Nephron (organoid): ENCODE results near the gene ELMO1.

Source experiments
- H3K27ac Mint-ChIP-seq, 3 experiments: 2 replicates each; pipeline ENCODE4 v1.8.0; 2020; ENCODE audit warnings: mixed read lengths in 3 of 3, mild to moderate bottlenecking in 2 of 3, moderate library complexity in 1 of 3
- H3K27me3 Mint-ChIP-seq: 2 replicates; pipeline ENCODE4 v1.8.0; 2021; ENCODE audit warnings: low read depth, mild to moderate bottlenecking, moderate library complexity, mixed read lengths
- H3K36me3 Mint-ChIP-seq: 2 replicates; pipeline ENCODE4 v1.8.0; 2020; ENCODE audit warnings: low read depth, mixed read lengths
- H3K4me1 Mint-ChIP-seq: 2 replicates; pipeline ENCODE4 v1.8.0; 2020; ENCODE audit warnings: mixed read lengths
- H3K4me3 Mint-ChIP-seq, 3 experiments: 2 replicates each; pipeline ENCODE4 v1.8.0; 2020; ENCODE audit warnings: mild to moderate bottlenecking in 3 of 3, mixed read lengths in 3 of 3, moderate library complexity in 2 of 3
- H3K9me3 Mint-ChIP-seq: 2 replicates; pipeline ENCODE4 v1.8.0; 2020; ENCODE audit warnings: mixed read lengths
- TF ChIP-seq, protein P1 (sequence below), 3 experiments: fragments of 200-600 bp; sonication (generic); IDR thresholded peaks; one replicate each; pipeline ENCODE4 v1.5.0; 2021; ENCODE audit warnings: antibody characterized with exemption in 3 of 3; ENCODE audit not compliant: unreplicated experiment in 3 of 3

ELMO1 gene

DNA sequence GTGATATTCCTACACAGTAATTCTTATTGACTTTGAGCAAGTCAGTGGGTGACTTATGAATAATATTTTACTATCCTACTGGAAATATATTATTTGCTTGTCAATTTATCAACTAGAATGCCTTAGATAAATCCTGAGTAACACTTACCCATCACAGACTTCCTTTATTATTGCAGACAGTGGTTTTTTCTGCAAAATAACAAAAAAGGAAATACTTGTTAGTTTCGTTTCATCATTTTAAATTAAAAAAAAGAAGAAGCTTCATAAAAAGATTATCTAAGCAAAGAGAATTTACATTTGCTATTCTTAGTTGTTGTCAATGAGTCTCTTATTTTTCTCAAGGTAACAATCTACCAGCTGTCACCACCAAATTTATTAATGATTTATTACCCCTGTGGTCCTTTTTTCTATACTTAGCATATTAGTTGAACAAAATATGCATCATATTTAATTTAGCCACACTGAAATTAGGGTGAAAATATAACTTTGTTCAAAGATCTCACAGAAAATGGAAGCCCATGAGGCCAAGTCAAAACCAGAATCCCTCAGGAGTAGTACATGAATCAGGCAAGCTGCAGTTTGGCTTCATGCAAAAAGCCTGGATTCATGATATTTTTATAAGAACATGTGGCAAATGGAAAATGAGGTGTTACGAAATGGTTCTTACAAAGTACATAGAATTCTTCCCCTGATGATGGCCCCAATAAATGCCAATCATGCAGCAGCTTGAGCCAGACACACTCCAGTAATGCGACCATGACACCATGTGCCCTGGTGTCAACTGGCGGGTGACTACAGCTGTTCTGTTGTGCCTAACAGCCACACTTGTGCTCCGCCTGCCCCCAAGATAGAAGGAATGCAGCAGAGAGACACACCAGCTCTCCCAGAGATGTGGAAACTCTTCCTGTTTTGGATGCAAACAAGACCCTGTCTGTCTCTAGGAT lies 132.6 kb downstream of the ELMO1 start:
- TF ChIP-seq, protein P1, sequence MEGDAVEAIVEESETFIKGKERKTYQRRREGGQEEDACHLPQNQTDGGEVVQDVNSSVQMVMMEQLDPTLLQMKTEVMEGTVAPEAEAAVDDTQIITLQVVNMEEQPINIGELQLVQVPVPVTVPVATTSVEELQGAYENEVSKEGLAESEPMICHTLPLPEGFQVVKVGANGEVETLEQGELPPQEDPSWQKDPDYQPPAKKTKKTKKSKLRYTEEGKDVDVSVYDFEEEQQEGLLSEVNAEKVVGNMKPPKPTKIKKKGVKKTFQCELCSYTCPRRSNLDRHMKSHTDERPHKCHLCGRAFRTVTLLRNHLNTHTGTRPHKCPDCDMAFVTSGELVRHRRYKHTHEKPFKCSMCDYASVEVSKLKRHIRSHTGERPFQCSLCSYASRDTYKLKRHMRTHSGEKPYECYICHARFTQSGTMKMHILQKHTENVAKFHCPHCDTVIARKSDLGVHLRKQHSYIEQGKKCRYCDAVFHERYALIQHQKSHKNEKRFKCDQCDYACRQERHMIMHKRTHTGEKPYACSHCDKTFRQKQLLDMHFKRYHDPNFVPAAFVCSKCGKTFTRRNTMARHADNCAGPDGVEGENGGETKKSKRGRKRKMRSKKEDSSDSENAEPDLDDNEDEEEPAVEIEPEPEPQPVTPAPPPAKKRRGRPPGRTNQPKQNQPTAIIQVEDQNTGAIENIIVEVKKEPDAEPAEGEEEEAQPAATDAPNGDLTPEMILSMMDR (IDR thresholded peaks at IDR 0.05; ENCODE audit: unreplicated experiment in 3 of 3): no peak
- peak overlapping the region in 1 of 3 experiments; percentile 28 for H3K4me3 Mint-ChIP-seq
- no peaks in the 10 kb centered on the region for H3K36me3 Mint-ChIP-seq
- H3K27me3 Mint-ChIP-seq: peaks cover 5% of the 10 kb centered on the region
- H3K9me3 Mint-ChIP-seq: no peaks in the 10 kb centered on the region
- H3K27ac Mint-ChIP-seq: peak overlapping the region; percentile 2 to 68 (median 7)
- peaks cover 42% of the 10 kb centered on the region for H3K4me1 Mint-ChIP-seq

DNA sequence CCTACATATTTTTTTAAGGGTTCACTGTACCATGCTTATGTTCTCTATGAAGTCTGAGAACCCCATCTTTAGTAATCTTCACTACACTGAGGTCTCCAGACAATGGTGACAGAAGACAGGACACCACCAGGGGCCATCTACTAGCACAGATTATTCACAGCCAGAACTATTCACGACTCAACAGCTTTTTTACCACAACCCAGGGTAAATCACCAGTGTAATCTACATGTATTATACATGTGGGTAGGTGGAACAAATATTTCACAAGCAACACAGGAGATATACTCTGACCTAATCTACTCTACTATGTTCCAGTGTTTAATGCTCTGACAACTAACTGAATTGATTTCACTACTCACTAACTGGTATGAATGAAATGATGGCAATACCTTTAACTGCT lies 136.1 kb downstream of the ELMO1 start:
- Mint-ChIP-seq H3K27ac (no peak overlapping the region), H3K4me3 (no peak overlapping the region), H3K4me1 (peaks cover 45% of the 10 kb centered on the region), H3K27me3 (peaks cover 5% of the 10 kb centered on the region), H3K9me3 (peaks cover 2% of the 10 kb centered on the region), H3K36me3 (no peaks in the 10 kb centered on the region)
- TF ChIP-seq, protein P1 (IDR thresholded peaks at IDR 0.05; ENCODE audit: unreplicated experiment in 3 of 3): no peak

DNA sequence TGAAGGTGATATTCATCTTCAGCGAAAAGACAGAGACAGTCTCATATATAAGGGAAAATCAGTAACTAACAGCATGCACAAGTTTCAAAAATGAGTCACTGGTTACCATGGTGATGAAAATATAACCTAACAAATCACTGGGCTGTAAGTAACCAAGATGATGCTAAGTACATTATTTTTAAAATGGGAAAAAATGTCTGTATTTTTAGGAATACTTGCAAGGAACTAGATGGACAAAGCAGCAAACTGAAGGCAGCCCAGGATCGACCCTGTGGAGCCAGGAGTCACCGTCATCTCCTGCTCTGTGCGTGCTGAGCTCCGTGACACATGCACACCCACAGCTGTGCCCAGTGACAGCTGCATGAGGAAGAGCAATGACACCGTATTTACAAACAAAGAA lies 137.3 kb downstream of the ELMO1 start:
- peak overlapping the region; percentile 77 to 91 (median 84) for H3K27ac Mint-ChIP-seq
- peaks cover 2% of the 10 kb centered on the region for H3K9me3 Mint-ChIP-seq
- no peaks in the 10 kb centered on the region for H3K36me3 Mint-ChIP-seq
- H3K4me1 Mint-ChIP-seq: peaks cover 35% of the 10 kb centered on the region
- peak overlapping the region in 1 of 3 experiments; percentile 61 for H3K4me3 Mint-ChIP-seq
- H3K27me3 Mint-ChIP-seq: peaks cover 5% of the 10 kb centered on the region
- TF ChIP-seq, protein P1 (IDR thresholded peaks at IDR 0.05; ENCODE audit: unreplicated experiment in 3 of 3): no peak

DNA sequence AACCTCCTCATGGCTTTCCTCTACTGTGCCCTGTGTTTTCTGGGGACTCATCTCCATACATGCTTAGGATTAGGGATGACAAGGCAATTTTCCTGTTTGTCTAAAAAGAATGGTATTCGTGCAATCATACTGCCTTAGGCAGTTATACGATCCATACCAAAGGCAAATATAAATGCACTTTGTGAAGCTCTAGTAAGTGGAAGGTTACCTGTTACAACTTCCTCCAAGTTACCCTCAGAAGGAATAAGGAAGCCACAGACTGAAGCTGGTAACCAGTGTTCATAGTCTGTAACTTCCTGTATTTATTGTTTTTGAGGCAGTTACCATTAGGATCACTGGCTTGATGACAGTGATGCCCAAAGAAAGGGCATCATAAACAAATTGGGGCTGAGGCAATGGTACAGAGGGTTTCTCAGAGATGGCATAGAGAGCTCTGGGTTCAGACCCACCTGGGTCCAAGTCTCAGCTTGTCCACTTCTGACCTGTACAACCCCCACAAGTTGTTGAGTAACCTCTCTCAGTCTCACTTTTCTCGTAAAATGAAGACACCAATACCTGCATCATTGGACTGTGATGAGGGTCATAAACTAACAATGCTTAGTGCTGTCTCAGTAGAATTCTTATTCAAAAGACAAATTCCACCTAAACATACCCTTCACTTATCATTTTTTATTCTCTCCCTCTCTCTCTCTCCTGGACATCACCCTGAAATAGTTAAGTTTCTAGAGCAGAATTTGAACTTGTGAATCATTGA lies 138.2 kb downstream of the ELMO1 start:
- Mint-ChIP-seq H3K27me3 (peaks cover 5% of the 10 kb centered on the region), H3K27ac (no peak overlapping the region), H3K4me3 (no peak overlapping the region), H3K4me1 (peaks cover 39% of the 10 kb centered on the region), H3K9me3 (peaks cover 2% of the 10 kb centered on the region), H3K36me3 (no peaks in the 10 kb centered on the region)
- TF ChIP-seq, protein P1 (IDR thresholded peaks at IDR 0.05; ENCODE audit: unreplicated experiment in 3 of 3): no peak

DNA sequence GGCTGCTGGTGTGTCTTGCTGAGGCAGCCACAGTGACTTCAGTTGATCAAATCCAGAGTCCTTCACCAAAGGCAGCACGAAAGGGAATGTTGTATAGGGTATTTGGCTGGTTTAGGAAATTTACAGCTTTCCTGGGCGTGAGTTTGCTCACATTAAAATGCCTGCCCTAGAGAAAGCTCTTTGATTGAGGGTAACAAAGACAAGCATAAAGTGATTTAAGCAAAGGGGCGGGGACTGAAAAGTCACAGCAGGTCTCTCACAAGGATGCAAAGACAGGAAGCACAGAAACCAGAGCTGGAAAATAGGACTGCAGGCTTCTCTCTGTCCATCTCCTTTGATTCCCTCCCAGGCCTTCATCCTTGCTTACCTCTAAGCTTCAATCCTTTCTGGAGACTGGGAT lies 139.2 kb downstream of the ELMO1 start:
- Mint-ChIP-seq H3K4me1 (peaks cover 45% of the 10 kb centered on the region), H3K4me3 (no peak overlapping the region), H3K36me3 (no peaks in the 10 kb centered on the region), H3K9me3 (peaks cover 2% of the 10 kb centered on the region), H3K27ac (no peak overlapping the region), H3K27me3 (peaks cover 5% of the 10 kb centered on the region)
- TF ChIP-seq, protein P1 (IDR thresholded peaks at IDR 0.05; ENCODE audit: unreplicated experiment in 3 of 3): no peak
